ENCODE measurements around the gene TBXAS1.

DNA sequence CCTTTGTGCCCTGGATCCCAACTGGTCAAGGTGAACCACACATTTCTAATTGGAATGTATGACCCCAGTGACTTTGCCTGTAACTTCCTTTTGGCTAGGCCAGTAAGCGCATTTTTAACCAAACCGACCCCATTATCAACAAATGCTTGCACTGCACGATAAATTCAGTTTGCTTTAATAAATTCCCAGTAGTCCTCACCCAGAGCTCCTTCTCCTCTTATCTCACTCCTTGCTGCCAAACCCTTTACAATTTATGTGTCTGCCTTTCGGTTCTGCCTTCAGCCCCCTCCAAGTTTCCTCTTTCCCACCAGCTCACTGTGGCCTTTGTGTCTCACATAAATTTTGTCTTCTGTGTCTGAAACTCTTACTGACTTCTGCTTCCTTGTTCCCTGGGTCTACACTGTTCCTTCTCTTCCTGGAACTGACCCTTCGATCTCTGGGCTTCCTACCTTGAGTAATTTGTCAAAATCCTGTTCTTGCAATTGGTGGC is 59.0 kb downstream of the TBXAS1 start:
- TF ChIP-seq, protein P1, sequence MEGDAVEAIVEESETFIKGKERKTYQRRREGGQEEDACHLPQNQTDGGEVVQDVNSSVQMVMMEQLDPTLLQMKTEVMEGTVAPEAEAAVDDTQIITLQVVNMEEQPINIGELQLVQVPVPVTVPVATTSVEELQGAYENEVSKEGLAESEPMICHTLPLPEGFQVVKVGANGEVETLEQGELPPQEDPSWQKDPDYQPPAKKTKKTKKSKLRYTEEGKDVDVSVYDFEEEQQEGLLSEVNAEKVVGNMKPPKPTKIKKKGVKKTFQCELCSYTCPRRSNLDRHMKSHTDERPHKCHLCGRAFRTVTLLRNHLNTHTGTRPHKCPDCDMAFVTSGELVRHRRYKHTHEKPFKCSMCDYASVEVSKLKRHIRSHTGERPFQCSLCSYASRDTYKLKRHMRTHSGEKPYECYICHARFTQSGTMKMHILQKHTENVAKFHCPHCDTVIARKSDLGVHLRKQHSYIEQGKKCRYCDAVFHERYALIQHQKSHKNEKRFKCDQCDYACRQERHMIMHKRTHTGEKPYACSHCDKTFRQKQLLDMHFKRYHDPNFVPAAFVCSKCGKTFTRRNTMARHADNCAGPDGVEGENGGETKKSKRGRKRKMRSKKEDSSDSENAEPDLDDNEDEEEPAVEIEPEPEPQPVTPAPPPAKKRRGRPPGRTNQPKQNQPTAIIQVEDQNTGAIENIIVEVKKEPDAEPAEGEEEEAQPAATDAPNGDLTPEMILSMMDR (IDR thresholded peaks at IDR 0.05; ENCODE audit: low read depth, low read length, missing input control): no peak
- TF ChIP-seq SP1 (IDR thresholded peaks at IDR 0.05) (no peak), TAF1 (conservative IDR thresholded peaks at IDR 0.05) (no peak), RAD21 (IDR thresholded peaks at IDR 0.05) (peak in 1 of 2 donors; percentile 9), EGR1 (IDR thresholded peaks at IDR 0.05; ENCODE audit: low read depth in 2 of 2) (peak in 1 of 2 donors; percentile 12), YY1 (IDR thresholded peaks at IDR 0.05) (no peak)
- TF ChIP-seq, protein P2, sequence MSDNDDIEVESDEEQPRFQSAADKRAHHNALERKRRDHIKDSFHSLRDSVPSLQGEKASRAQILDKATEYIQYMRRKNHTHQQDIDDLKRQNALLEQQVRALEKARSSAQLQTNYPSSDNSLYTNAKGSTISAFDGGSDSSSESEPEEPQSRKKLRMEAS (IDR thresholded peaks at IDR 0.05): peak; percentile 30
- TF ChIP-seq, protein P3, sequence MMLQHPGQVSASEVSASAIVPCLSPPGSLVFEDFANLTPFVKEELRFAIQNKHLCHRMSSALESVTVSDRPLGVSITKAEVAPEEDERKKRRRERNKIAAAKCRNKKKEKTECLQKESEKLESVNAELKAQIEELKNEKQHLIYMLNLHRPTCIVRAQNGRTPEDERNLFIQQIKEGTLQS (IDR thresholded peaks at IDR 0.05): no peak
- TF ChIP-seq, protein P4, sequence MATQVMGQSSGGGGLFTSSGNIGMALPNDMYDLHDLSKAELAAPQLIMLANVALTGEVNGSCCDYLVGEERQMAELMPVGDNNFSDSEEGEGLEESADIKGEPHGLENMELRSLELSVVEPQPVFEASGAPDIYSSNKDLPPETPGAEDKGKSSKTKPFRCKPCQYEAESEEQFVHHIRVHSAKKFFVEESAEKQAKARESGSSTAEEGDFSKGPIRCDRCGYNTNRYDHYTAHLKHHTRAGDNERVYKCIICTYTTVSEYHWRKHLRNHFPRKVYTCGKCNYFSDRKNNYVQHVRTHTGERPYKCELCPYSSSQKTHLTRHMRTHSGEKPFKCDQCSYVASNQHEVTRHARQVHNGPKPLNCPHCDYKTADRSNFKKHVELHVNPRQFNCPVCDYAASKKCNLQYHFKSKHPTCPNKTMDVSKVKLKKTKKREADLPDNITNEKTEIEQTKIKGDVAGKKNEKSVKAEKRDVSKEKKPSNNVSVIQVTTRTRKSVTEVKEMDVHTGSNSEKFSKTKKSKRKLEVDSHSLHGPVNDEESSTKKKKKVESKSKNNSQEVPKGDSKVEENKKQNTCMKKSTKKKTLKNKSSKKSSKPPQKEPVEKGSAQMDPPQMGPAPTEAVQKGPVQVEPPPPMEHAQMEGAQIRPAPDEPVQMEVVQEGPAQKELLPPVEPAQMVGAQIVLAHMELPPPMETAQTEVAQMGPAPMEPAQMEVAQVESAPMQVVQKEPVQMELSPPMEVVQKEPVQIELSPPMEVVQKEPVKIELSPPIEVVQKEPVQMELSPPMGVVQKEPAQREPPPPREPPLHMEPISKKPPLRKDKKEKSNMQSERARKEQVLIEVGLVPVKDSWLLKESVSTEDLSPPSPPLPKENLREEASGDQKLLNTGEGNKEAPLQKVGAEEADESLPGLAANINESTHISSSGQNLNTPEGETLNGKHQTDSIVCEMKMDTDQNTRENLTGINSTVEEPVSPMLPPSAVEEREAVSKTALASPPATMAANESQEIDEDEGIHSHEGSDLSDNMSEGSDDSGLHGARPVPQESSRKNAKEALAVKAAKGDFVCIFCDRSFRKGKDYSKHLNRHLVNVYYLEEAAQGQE (IDR thresholded peaks at IDR 0.05): no peak

All from liver (tissue), 3 donors.